ENCODE results near the gene DSCAML1. TPM values are rescaled to one million over a fixed set of nuclear protein-coding genes. Genes with fewer than 3 reads are reported as not detected.

DSCAML1 gene
- total and polyA plus RNA-seq, 7 donors: 0.04 to 0.52 (median 0.06) TPM

GRCh38 chr11:117618302-117618981 is 178.6 kb downstream of the DSCAML1 start:
- Histone ChIP-seq H3K36me3 (ENCODE audit: insufficient read depth in 1 of 2, low read depth in 1 of 2) (no peaks in the 10 kb centered on the region), H3K27me3 (ENCODE audit: insufficient read depth in 3 of 3, low read length in 2 of 3) (peaks cover 0 to 21% (median 6%) of the 10 kb centered on the region in 3 donors), H3K27ac (no peak overlapping the region), H3K9me3 (peaks cover 5% of the 10 kb centered on the region), H3K4me1 (no peaks in the 10 kb centered on the region), H3K4me3 (no peak overlapping the region)
- intact Hi-C loops (cut with DNase I): no loop called here
- 63 to 84% (median 68%) methylated on average over 5 of the region's 5 CpGs for WGBS, 3 donors
- no peak for ATAC-seq
- DNase-seq: no peak
- TF ChIP-seq, protein P1, sequence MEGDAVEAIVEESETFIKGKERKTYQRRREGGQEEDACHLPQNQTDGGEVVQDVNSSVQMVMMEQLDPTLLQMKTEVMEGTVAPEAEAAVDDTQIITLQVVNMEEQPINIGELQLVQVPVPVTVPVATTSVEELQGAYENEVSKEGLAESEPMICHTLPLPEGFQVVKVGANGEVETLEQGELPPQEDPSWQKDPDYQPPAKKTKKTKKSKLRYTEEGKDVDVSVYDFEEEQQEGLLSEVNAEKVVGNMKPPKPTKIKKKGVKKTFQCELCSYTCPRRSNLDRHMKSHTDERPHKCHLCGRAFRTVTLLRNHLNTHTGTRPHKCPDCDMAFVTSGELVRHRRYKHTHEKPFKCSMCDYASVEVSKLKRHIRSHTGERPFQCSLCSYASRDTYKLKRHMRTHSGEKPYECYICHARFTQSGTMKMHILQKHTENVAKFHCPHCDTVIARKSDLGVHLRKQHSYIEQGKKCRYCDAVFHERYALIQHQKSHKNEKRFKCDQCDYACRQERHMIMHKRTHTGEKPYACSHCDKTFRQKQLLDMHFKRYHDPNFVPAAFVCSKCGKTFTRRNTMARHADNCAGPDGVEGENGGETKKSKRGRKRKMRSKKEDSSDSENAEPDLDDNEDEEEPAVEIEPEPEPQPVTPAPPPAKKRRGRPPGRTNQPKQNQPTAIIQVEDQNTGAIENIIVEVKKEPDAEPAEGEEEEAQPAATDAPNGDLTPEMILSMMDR (IDR thresholded peaks at IDR 0.05): no peak

DNA sequence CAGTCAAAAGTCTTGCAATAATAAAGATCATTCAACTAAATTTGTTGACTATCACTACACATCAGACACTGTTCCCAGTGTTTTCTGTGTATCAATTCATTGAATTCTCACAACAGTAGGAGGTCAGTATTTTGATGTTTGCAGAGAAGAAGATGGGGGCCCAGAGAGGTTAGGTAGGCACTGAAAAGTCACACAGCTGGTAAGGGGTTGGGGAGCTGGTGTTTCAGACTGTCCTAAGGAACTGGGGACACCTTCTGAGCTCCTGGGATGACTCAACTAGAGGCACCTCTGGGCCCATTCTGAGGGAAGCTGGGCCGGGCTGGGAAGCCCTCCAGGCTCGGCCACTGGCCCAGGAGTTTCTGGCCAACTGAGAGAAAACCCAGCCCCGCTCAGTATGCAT is 180.0 kb downstream of the DSCAML1 start:
- WGBS, 3 donors: 74 to 80% (median 76%) methylated on average over 3 of the region's 3 CpGs
- intact Hi-C loops (cut with DNase I): no loop called here
- H3K4me3 ChIP-seq: no peak overlapping the region
- no peak for DNase-seq
- no peaks in the 10 kb centered on the region for H3K4me1 ChIP-seq
- peaks cover 5% of the 10 kb centered on the region for H3K9me3 ChIP-seq
- peaks cover 0 to 16% (median 6%) of the 10 kb centered on the region in 3 donors for H3K27me3 ChIP-seq (ENCODE audit: insufficient read depth in 3 of 3, low read length in 2 of 3)
- no peak for ATAC-seq
- no peak overlapping the region for H3K27ac ChIP-seq
- no peaks in the 10 kb centered on the region for H3K36me3 ChIP-seq (ENCODE audit: insufficient read depth in 1 of 2, low read depth in 1 of 2)
- TF ChIP-seq, protein P1 (IDR thresholded peaks at IDR 0.05): no peak

GRCh38 chr11:117614728-117615127 is 182.3 kb downstream of the DSCAML1 start:
- DNase-seq: no peak
- Histone ChIP-seq H3K27me3 (ENCODE audit: insufficient read depth in 3 of 3, low read length in 2 of 3) (peaks cover 0 to 22% (median 6%) of the 10 kb centered on the region in 3 donors), H3K4me3 (no peak overlapping the region), H3K4me1 (no peaks in the 10 kb centered on the region), H3K27ac (no peak overlapping the region), H3K36me3 (ENCODE audit: insufficient read depth in 1 of 2, low read depth in 1 of 2) (no peaks in the 10 kb centered on the region), H3K9me3 (no peaks in the 10 kb centered on the region)
- WGBS, 3 donors: 82 to 88% (median 84%) methylated on average over 3 of the region's 3 CpGs
- ATAC-seq: no peak
- TF ChIP-seq, protein P1 (IDR thresholded peaks at IDR 0.05): no peak
- intact Hi-C loops (cut with DNase I): no loop called here

DNA sequence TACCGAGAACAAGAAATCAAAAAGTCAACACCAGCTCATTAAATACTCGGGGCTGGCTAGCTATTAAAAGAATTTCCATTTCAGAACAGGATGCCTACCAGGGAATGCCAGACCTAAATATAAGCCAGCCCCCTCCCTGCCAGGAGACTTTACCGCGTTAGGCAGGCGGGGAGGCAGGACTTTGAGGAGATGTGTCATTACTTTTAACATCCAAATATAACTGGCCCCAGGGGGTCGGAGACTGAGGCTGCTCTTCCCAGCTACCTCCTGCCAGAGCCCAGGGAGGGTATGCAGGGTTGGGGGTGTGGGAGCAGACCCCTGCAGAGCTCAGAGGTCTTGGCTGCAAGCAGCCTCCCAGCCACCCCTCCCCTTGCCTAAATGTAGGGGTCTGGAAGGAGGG is 183.5 kb downstream of the DSCAML1 start:
- TF ChIP-seq, protein P1 (IDR thresholded peaks at IDR 0.05): no peak
- Histone ChIP-seq H3K4me1 (no peaks in the 10 kb centered on the region), H3K36me3 (ENCODE audit: insufficient read depth in 1 of 2, low read depth in 1 of 2) (no peaks in the 10 kb centered on the region), H3K27ac (no peak overlapping the region), H3K4me3 (no peak overlapping the region), H3K9me3 (no peaks in the 10 kb centered on the region), H3K27me3 (ENCODE audit: insufficient read depth in 3 of 3, low read length in 2 of 3) (peaks cover 0 to 22% (median 5%) of the 10 kb centered on the region in 3 donors)
- DNase-seq: no peak
- ATAC-seq: no peak
- intact Hi-C loops (cut with DNase I): no loop called here
- WGBS, 3 donors: 18 to 24% (median 19%) methylated on average over 6 of the region's 6 CpGs

- Histone ChIP-seq H3K27ac (no peak overlapping the region), H3K36me3 (ENCODE audit: insufficient read depth in 1 of 2, low read depth in 1 of 2) (no peaks in the 10 kb centered on the region), H3K4me3 (no peak overlapping the region), H3K27me3 (ENCODE audit: insufficient read depth in 3 of 3, low read length in 2 of 3) (peaks cover 0 to 21% (median 5%) of the 10 kb centered on the region in 3 donors), H3K9me3 (no peaks in the 10 kb centered on the region), H3K4me1 (no peaks in the 10 kb centered on the region)
- DNase-seq: no peak
- 53 to 59% (median 57%) methylated on average over 7 of the region's 7 CpGs for WGBS, 3 donors
- intact Hi-C loops (cut with DNase I): no loop called here
- no peak for ATAC-seq
- TF ChIP-seq, protein P1 (IDR thresholded peaks at IDR 0.05): no peak
These were observed 184.8 kb downstream of the DSCAML1 start for GRCh38 chr11:117612177-117612576.

All from psoas muscle (tissue), 8 donors.